DOHH2 (cell line): ENCODE measurements around the gene MDGA2.

ENCODE experiments used
- H3F3A ChIP-seq: fragments of 200-600 bp; sonication (generic), shearing (Covaris generic); 2 replicates; pipeline ENCODE4 v1.6.0; 2016; ENCODE audit warnings: antibody characterized with exemption, mild to moderate bottlenecking; ENCODE audit not compliant: control insufficient read depth, insufficient read depth
- H3K27ac ChIP-seq: fragments of 200-600 bp; sonication (generic); 2 replicates; pipeline ENCODE4 v1.5.1; 2014; ENCODE audit warnings: low read depth, mild to moderate bottlenecking, low read length, moderate library complexity
- H3K27me3 ChIP-seq: fragments of 200-600 bp; sonication (generic); 2 replicates; pipeline ENCODE4 v1.6.1; 2014; ENCODE audit warnings: mild to moderate bottlenecking, low read length, mixed read lengths; ENCODE audit not compliant: control insufficient read depth
- H3K36me3 ChIP-seq: fragments of 200-600 bp; sonication (generic); 2 replicates; pipeline ENCODE4 v1.6.1; 2014; ENCODE audit warnings: mild to moderate bottlenecking, low read length, moderate library complexity, mixed read lengths; ENCODE audit not compliant: control insufficient read depth
- H3K4me1 ChIP-seq: fragments of 200-600 bp; sonication (generic); 2 replicates; pipeline ENCODE4 v1.6.1; 2014; ENCODE audit warnings: mild to moderate bottlenecking, low read length, mixed read lengths; ENCODE audit not compliant: control insufficient read depth
- H3K4me2 ChIP-seq: fragments of 200-600 bp; sonication (generic); 2 replicates; pipeline ENCODE4 v1.6.0; 2014; ENCODE audit warnings: mild to moderate bottlenecking, low read length, moderate library complexity
- H3K4me3 ChIP-seq: fragments of 200-600 bp; sonication (generic); 2 replicates; pipeline ENCODE4 v1.5.1; 2014; ENCODE audit warnings: mild to moderate bottlenecking, low read length, mixed read lengths
- H3K79me2 ChIP-seq: fragments of 200-600 bp; sonication (generic); 2 replicates; pipeline ENCODE4 v1.6.1; 2014; ENCODE audit warnings: mild to moderate bottlenecking, low read length, mixed read lengths; ENCODE audit not compliant: control insufficient read depth
- H3K9me2 ChIP-seq: fragments of 200-600 bp; sonication (generic); replicated peaks from 2 replicates; pipeline ENCODE4 v1.6.1; 2014; ENCODE audit warnings: mild to moderate bottlenecking, low read length, mixed read lengths; ENCODE audit not compliant: control insufficient read depth
- H3K9me3 ChIP-seq: fragments of 200-600 bp; sonication (generic); 2 replicates; pipeline ENCODE4 v1.6.1; 2014; ENCODE audit warnings: antibody characterized with exemption, low read length, mixed read lengths; ENCODE audit not compliant: control insufficient read depth, insufficient read depth
- H4K20me1 ChIP-seq: fragments of 200-600 bp; sonication (generic); 2 replicates; pipeline ENCODE4 v1.6.0; 2014; ENCODE audit warnings: low read depth, mild to moderate bottlenecking, antibody characterized with exemption, low read length, moderate library complexity; ENCODE audit not compliant: control insufficient read depth, insufficient read depth
- CTCF ChIP-seq: fragments of 200-600 bp; sonication (generic); IDR thresholded peaks from one replicate; pipeline ENCODE4 v1.5.1; 2014; ENCODE audit warnings: antibody characterized with exemption, mild to moderate bottlenecking, low read depth, low read length; ENCODE audit not compliant: poor library complexity, severe bottlenecking
- EZH2phosphoT487 ChIP-seq: fragments of 200-600 bp; sonication (generic); IDR thresholded peaks from 2 replicates; pipeline ENCODE4 v1.6.1; 2017; ENCODE audit warnings: borderline replicate concordance, mild to moderate bottlenecking, antibody characterized with exemption, low read length, moderate library complexity, mixed read lengths

Gene MDGA2

GRCh38 chr14:47322751-47323150 lies 352.7 kb downstream of the MDGA2 start:
- Histone ChIP-seq H3K36me3 (no peaks in the 10 kb centered on the region), H3K4me3 (no peak overlapping the region), H3K27me3 (no peaks in the 10 kb centered on the region), H3K9me3 (no peaks in the 10 kb centered on the region), H3K4me1 (no peaks in the 10 kb centered on the region), H3K27ac (no peak overlapping the region), H3F3A (no peaks in the 10 kb centered on the region), H4K20me1 (no peaks in the 10 kb centered on the region), H3K9me2 (no peaks in the 10 kb centered on the region), H3K79me2 (no peaks in the 10 kb centered on the region), H3K4me2 (no peak overlapping the region)
- no peak for TF ChIP-seq EZH2phosphoT487
- no peak for TF ChIP-seq CTCF

- Histone ChIP-seq H3K27ac (no peak overlapping the region), H3K27me3 (no peaks in the 10 kb centered on the region), H3F3A (no peaks in the 10 kb centered on the region), H3K79me2 (no peaks in the 10 kb centered on the region), H4K20me1 (no peaks in the 10 kb centered on the region), H3K4me2 (no peak overlapping the region), H3K4me3 (no peak overlapping the region), H3K9me3 (no peaks in the 10 kb centered on the region; the same call in 1 of the 2 replicates), H3K36me3 (no peaks in the 10 kb centered on the region), H3K9me2 (no peaks in the 10 kb centered on the region), H3K4me1 (no peaks in the 10 kb centered on the region)
- no peak for TF ChIP-seq CTCF
- TF ChIP-seq EZH2phosphoT487, result no peak
Observed at GRCh38 chr14:47302121-47302520, 373.3 kb downstream of the MDGA2 start.

- Histone ChIP-seq H3K4me3 (no peak overlapping the region), H3F3A (no peaks in the 10 kb centered on the region), H3K9me3 (no peaks in the 10 kb centered on the region; the same call in 1 of the 2 replicates), H3K9me2 (no peaks in the 10 kb centered on the region), H3K4me1 (no peaks in the 10 kb centered on the region), H4K20me1 (no peaks in the 10 kb centered on the region), H3K4me2 (no peak overlapping the region), H3K79me2 (no peaks in the 10 kb centered on the region), H3K36me3 (no peaks in the 10 kb centered on the region), H3K27me3 (no peaks in the 10 kb centered on the region), H3K27ac (no peak overlapping the region)
- TF ChIP-seq EZH2phosphoT487 (no peak), CTCF (no peak)
Observed at GRCh38 chr14:47300796-47301195, 374.6 kb downstream of the MDGA2 start.

GRCh38 chr14:47297374-47297773 lies 378.0 kb downstream of the MDGA2 start:
- Histone ChIP-seq H3K4me2 (no peak overlapping the region), H4K20me1 (no peaks in the 10 kb centered on the region), H3K27ac (no peak overlapping the region), H3K36me3 (no peaks in the 10 kb centered on the region), H3K9me2 (no peaks in the 10 kb centered on the region), H3F3A (no peaks in the 10 kb centered on the region), H3K4me1 (no peaks in the 10 kb centered on the region), H3K9me3 (no peaks in the 10 kb centered on the region; the same call in 1 of the 2 replicates), H3K27me3 (no peaks in the 10 kb centered on the region), H3K79me2 (no peaks in the 10 kb centered on the region), H3K4me3 (no peak overlapping the region)
- TF ChIP-seq CTCF (no peak), EZH2phosphoT487 (no peak)
